GOT3 (cell line): ENCODE data around the gene CDK9.
"Not testable (repeated sequence)": the region's sequence is repeated elsewhere in the genome, so short reads cannot be mapped to it uniquely, and the experiment has no call there.

ENCODE experiments used
- DNase-seq: peaks from one replicate; lab custom pipeline; 2025; ENCODE audit warnings: mixed read lengths; lab: John Stamatoyannopoulos, UW

The CDK9 gene

GRCh38 chr9:127826253-127826913 is 40.5 kb downstream of the CDK9 start:
- no peak for DNase-seq

GRCh38 chr9:127828262-127829031 is 42.6 kb downstream of the CDK9 start:
- DNase-seq = no peak

- DNase-seq = no peak
Observed at GRCh38 chr9:127829205-127829906, 43.5 kb downstream of the CDK9 start.

GRCh38 chr9:127832248-127832647 is 46.4 kb downstream of the CDK9 start:
- no peak for DNase-seq

- no peak for DNase-seq
Observed at GRCh38 chr9:127833555-127833954, 47.7 kb downstream of the CDK9 start.

- no peak for DNase-seq
Observed at GRCh38 chr9:127835991-127836516, 50.2 kb downstream of the CDK9 start.

- DNase-seq = not testable (repeated sequence)
Observed at GRCh38 chr9:127836561-127836960, 50.7 kb downstream of the CDK9 start.

GRCh38 chr9:127837346-127837745 is 51.5 kb downstream of the CDK9 start:
- DNase-seq = no peak

- peak; percentile 65 for DNase-seq
Observed at GRCh38 chr9:127838375-127839078, 52.7 kb downstream of the CDK9 start.
